Stimulated activated CD8-positive, alpha-beta memory T cell treated with anti-CD3 and anti-CD28 coated beads, Interleukin-12 subunit alpha, Interleukin-12 subunit beta, amount 100 ng/mL, for 24 hours (primary cell): ENCODE measurements around the gene COL27A1.
"Not testable (repeated sequence)": the region's sequence is repeated elsewhere in the genome, so short reads cannot be mapped to it uniquely, and the experiment has no call there.

ENCODE experiments used
- DNase-seq: peaks from one replicate; pipeline ENCODE4 v3.0.0-alpha.2; 2020; ENCODE audit errors: extremely low read depth

The COL27A1 gene

DNA sequence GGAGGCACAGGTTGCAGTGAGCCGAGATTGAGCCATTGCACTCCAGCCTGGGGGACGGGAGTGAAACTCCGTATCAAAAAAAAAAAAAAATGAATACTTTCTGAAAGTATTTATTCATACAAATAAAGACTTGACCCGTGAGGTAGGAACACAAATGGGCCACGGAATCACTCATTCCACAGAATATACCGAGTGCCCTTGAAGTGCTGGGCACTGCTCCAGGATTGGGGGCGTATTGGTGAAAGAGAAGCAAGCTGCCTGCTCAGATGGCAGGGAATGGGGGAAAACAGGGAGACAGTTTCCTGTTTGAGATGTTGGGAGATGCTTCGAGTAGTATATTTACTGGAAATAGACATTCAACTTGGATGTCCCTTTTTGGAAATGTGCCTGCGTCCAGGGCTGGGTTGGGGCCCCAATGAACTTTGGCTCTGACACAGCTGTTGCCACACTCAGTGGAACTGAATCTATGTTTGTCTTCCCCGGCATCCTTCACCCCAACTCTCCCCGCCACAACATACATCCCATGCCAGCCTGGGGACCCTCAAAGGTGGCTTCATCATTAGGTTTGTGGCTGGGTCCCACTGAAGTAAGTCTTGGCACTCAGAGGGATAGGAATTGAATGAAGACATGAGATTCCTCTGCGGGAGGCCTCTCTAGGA is 167.0 kb downstream of the COL27A1 start:
- DNase-seq = not testable (repeated sequence)

DNA sequence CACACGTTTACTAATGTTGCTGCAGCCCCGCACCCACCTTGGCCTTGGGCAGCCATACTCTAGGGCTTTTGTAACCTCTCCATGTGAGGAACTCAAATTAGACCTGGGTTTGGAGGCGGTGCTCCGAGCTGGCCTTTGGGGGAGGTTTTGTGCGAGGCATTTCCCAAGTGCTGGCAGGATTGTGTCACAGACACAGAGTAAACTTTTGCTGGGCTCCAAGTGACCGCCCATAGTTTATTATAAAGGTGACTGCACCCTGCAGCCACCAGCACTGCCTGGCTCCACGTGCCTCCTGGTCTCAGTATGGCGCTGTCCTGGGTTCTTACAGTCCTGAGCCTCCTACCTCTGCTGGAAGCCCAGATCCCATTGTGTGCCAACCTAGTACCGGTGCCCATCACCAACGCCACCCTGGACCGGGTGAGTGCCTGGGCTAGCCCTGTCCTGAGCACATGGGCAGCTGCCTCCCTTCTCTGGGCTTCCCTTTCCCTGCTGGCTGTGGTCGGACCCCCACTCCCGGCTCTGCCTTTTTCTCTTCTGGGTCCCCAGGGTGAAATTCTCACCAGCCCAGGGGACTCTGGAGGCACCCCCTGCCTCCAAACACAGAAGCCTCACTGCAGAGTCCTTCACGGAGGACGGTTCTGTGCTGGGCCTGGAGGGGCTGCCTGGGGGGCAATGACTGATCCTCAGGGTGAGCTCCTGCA is 167.6 kb downstream of the COL27A1 start, which contains the start of gene ORM1:
ORM1 (plus strand) TSS at position 268 of the 701 bp plus-strand sequence; CDS start at position 304, 36 bp downstream.
- not testable (repeated sequence) for DNase-seq

DNA sequence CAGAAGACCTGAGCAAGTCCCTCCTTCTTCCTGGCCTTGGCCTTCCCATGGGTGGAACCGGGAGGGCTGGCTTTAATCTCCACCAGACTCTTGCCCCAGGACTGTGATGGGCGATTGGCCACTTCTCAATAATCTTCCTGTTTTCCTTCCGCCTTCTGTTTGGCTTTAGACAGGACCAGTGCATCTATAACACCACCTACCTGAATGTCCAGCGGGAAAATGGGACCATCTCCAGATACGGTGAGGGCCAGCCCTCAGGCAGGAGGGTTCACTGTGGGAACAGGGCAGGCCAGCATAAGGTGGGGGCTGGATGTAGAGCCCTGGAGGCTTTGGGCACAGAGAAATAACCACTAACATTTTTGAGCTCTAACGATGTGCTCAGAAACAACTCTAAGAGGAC is 168.5 kb downstream of the COL27A1 start:
- DNase-seq = not testable (repeated sequence)

DNA sequence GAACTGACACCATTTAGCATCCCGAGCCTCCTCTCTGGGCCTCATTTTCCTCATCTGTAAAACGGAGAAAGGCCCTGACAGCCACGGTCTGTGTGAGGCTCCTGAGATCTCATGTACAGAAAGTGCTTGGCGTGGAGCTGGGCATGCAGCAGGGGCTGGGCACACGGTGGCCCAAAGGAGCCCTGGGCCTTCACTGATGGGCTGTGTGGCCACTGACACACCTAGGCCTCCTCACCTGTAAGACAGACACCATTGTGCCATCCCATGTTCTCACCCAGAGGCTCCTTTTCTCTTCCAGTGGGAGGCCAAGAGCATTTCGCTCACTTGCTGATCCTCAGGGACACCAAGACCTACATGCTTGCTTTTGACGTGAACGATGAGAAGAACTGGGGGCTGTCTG is 169.2 kb downstream of the COL27A1 start:
- DNase-seq = no peak

DNA sequence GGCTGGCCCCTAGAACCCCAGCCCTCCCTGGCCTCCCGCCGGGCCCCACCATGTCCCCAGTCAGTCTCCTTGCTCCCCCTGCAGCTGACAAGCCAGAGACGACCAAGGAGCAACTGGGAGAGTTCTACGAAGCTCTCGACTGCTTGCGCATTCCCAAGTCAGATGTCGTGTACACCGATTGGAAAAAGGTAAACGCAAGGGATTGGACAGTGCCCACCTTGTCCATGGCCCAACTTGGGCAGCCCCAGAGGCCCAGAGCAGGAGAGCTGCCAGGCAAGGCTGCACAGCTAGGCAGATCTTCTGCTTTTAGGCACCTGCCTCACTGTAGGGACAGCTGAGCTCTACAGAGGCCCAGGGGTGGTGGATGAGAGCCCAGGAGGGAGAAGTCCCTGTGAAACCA is 169.6 kb downstream of the COL27A1 start:
- DNase-seq = not testable (repeated sequence)

DNA sequence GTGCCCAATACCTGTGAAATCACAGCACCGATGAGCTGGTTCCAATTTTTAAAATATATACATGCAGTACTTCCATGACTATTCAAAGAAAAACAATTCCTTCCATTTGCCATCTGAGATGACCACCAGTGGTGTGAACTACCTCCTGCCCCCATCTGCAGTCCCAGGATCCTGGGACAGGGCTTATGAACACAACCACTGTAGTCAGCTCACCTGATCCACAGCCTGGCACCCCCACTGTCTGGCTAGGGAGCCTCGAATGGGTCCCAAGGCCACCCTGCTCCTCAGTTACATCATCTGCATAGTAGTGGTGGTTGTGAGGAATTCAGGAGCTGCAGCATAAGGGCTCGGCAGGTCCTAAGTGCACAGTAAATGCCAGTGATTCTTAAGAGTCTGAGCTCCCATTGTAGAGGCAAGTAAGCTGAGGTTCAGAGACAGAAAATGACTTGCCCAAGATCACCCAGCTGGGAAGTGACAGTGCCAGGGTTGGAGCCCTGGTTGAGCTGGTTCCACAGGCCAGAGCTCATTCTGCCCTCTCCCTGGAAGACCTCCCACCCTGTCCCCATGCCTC is 170.4 kb downstream of the COL27A1 start:
- DNase-seq = not testable (repeated sequence)

DNA sequence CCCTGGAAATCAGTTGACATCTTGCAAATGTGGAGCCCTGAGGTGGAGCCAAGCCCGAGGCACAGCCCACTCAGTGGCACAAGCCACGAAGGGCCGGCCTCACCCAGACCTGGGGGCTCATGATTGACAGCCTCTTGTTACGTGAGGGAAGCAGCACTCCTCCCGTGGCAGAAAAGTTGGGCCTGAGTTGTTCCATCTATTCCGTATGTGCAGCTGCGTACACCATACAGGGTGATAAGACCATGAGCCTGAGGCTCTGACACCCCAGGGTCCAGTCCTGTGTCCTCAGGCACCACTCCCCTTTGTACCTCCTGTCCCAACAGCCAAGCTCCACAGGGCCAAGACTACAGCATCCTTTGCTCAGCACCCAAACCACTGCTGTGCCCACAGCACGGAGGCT is 172.4 kb downstream of the COL27A1 start:
- DNase-seq = no peak

DNA sequence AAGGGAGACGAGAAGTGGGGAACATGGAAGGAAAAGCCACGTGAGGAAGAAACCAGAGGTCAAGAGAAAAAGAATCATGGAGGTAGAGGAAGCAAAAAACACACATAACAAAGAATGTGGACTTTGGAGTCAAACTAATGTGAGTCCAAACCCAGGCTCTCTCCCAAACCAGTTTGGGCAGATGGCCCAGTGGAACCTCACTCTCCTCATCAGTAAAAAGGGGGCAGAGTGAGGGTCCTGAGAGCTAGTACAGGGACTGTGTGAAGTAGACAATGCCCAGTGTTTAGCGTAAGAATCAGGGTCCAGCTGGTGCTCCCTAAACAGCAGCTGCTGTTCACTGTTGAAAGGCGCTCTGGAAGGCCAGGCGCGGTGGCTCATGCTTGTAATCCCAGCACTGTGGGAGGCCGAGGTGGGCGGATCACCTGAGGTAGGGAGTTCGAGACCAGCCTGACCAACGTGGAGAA is 173.1 kb downstream of the COL27A1 start:
- not testable (repeated sequence) for DNase-seq

DNA sequence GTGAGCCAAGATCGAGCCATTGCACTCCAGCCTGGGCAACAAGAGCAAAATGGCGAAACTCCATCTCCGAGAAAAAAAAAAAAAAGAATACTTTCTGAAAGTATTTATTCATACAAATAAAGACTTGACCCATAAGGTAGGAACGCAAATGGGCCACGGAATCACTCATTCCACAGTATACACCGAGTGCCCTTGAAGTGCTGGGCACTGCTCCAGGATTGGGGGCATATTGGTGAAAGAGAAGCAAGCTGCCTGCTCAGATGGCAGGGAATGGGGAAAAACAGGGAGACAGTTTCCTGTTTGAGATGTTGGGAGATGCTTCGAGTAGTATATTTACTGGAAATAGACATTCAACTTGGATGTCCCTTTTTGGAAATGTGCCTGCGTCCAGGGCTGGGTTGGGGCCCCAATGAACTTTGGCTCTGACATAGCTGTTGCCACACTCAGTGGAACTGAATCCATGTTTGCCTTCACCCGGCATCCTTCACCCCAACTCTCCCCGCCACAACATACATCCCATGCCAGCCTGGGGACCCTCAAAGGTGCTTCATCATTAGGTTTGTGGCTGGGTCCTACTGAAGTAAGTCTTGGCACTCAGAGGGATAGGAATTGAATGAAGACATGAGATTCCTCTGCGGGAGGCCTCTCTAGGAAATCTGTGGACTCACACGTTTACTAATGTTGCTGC is 173.7 kb downstream of the COL27A1 start:
- DNase-seq = not testable (repeated sequence)

DNA sequence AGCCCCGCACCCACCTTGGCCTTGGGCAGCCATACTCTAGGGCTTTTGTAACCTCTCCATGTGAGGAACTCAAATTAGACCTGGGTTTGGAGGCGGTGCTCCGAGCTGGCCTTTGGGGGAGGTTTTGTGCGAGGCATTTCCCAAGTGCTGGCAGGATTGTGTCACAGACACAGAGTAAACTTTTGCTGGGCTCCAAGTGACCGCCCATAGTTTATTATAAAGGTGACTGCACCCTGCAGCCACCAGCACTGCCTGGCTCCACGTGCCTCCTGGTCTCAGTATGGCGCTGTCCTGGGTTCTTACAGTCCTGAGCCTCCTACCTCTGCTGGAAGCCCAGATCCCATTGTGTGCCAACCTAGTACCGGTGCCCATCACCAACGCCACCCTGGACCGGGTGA is 174.3 kb downstream of the COL27A1 start, which contains the start of gene ORM2:
ORM2 (plus strand) TSS at position 245 of the 398 bp plus-strand sequence; CDS start at position 281, 36 bp downstream.
- not testable (repeated sequence) for DNase-seq

DNA sequence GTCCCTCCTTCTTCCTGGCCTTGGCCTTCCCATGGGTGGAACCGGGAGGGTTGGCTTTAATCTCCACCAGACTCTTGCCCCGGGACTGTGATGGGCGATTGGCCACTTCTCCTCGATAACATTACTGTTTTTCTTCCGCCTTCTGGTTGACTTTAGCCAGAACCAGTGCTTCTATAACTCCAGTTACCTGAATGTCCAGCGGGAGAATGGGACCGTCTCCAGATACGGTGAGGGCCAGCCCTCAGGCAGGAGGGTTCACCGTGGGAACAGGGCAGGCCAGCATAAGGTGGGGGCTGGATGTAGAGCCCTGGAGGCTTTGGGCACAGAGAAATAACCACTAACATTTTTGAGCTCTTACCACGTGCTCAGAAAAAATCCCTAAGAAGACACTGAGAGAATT is 175.3 kb downstream of the COL27A1 start:
- no peak for DNase-seq

DNA sequence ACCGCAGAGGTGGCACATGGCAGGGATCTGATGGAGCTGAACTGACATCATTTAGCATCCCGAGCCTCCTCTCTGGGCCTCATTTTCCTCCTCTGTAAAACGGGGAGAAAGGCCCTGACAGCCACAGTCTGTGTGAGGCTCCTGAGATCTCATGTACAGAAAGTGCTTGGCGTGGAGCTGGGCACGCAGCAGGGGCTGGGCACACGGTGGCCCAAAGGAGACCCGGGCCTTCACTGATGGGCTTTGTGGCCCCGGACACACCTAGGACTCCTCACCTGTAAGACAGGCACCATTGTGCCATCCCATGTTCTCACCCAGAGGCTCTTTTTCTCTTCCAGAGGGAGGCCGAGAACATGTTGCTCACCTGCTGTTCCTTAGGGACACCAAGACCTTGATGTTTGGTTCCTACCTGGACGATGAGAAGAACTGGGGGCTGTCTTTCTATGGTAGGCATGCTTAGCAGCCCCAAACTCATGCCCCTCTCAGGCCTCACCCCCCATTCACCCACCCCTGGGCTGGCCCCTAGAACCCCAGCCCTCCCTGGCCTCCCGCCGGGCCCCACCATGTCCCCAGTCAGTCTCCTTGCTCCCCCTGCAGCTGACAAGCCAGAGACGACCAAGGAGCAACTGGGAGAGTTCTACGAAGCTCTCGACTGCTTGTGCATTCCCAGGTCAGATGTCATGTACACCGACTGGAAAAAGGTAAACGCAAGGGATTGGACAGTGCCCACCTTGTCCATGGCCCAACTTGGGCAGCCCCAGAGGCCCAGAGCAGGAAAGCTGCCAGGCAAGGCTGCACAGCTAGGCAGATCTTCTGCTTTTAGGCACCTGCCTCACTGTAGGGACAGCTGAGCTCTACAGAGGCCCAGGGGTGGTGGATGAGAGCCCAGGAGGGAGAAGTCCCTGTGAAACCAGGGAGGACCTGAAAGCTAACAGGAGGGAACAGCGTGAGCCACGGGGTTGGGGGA is 176.2 kb downstream of the COL27A1 start:
- DNase-seq = not testable (repeated sequence)

DNA sequence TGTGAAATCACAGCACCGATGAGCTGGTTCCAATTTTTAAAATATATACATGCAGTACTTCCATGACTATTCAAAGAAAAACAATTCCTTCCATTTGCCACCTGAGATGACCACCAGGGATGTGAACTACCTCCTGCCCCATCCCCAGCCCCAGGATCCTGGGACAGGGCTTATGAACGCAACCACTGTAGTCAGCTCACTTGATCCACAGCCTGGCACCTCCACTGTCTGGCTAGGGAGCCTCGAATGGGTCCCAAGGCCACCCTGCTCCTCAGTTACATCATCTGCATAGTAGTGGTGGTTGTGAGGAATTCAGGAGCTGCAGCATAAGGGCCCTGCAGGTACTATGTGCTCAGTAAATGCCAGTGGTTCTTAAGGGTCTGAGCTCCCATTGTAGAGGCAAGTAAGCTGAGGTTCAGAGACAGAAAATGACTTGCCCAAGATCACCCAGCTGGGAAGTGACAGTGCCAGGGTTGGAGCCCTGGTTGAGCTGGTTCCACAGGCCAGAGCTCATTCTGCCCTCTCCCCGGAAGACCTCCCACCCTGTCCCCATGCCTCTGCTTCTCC is 177.2 kb downstream of the COL27A1 start:
- DNase-seq = not testable (repeated sequence)

DNA sequence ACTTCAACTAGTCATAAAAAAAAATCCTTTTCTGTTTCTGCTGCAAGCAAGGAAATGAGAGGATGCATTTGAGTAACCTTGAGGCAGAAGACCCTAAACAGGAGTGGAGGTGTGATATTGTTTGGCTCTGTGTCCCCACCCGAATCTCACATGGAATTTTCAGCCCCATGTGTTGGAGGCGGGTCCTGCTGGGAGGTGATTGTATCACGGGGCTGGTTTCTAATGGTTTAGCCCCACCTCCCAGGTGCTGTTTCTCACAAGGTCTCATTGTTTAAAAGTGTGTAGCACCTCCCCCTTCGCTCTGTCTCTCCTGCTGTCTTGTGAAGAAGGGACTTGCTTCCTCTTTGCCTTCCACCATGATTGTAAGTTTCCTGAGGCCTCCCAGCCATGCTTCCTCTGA is 178.4 kb downstream of the COL27A1 start:
- DNase-seq = not testable (repeated sequence)

DNA sequence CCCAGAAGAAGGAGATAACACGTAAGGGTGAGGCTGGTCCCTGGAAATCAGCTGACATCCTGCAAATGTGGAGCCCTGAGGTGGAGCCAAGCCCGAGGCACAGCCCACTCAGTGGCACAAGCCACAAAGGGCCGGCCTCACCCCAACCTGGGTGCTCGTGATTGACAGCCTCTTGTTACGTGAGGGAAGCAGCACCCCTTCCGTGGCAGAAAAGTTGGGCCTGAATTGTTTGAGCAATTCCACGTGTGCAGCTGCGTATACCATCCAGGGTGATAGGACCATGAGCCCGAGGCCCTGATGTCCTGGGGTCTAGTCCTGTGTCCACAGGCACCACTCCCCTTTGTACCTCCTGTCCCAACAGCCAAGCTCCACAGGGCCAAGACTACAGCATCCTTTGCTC is 179.2 kb downstream of the COL27A1 start:
- DNase-seq = no peak

DNA sequence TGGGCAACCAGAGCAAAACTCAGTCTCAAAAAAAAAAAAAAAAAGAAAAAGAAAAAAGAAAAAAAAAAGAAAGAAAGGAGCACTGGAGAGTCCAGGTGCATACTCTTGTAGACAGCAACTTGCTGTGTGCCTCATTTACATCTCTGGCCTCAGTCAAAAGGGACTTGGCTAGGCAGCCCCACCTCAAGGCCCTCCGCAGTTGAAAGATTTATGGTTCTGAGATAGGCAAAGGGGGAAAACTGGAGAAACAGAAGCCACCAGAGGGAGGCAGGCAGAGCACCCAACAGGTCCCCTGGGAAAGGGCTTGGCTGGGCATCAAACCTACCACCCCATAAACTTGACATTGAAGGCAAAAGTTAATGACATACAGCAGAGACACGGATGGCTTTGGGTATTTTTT is 180.4 kb downstream of the COL27A1 start:
- no peak for DNase-seq

DNA sequence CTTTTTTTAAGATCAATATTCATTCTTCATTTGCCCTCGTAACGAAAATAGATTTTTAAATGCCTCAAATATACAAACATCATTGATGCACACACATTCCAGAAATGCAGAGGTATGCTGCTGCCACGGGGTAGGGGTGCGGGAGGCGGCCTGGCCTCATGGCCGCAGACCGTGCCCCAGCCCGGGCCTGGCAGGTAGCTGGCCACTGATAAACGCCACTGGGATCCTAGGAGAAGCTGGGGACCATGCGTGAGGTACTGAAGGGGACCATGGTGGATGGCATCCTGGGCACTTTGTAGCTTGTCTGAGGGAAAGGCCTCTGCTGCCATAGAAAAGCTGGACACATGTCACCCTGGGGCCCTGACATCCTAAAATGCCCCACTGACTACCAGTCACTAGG is 180.8 kb downstream of the COL27A1 start:
- DNase-seq = no peak

DNA sequence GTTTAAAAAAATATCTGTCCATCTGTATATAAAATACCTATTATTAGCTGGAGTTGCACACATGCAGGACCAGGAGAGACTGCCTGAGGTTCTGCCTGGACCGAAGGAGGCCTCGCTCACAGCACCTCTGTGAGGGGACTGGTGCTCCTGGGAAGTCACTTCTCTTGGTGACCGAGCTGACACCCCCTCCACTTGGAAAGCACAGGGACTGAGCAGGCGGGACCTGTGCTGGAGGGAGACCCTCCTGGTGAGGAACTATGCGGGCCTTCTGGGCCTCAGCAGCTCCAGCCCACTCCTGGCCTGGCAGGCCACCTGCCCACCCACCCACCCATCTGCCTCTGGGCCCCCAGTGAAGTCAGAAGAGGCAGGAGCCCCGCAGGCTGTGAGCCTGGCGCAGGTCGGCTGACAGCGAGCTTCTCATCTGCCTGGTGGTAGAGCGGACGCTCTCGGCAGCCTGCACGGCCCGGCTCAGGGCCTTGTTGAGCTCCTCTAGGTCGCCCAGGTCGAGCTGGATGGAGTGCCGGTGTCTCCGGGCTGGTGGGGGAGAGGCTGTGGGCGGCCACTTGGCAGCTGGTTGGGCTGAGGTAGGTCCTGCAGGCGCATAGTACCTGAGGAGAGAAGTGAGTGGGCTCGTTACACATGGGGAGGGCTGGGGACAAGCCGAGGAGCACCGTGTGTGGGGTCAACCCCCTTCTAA is 181.5 kb downstream of the COL27A1 start:
- DNase-seq = no peak

DNA sequence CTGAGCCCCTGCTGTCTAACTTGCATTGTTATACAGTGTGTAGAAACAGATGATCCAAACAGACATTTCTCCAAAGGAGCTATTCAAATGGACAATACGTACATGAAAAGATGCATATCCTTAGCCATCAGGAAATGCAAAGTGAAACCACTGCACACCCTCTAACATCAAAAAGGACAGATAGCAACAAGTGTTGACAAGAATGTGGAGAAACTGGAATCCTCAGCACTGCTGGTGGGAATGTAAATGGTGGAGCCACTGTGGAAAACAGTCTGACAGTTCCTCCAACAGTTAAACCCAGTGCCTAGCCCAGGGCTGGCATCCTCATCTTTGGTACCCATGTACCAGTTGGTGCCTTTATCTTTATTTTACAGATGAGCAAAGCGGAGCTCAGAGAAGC is 182.8 kb downstream of the COL27A1 start:
- DNase-seq = no peak
